ENCODE data around the gene TBX1.
"Not testable (repeated sequence)": the region's sequence is repeated elsewhere in the genome, so short reads cannot be mapped to it uniquely, and the experiment has no call there.

The TBX1 gene

DNA sequence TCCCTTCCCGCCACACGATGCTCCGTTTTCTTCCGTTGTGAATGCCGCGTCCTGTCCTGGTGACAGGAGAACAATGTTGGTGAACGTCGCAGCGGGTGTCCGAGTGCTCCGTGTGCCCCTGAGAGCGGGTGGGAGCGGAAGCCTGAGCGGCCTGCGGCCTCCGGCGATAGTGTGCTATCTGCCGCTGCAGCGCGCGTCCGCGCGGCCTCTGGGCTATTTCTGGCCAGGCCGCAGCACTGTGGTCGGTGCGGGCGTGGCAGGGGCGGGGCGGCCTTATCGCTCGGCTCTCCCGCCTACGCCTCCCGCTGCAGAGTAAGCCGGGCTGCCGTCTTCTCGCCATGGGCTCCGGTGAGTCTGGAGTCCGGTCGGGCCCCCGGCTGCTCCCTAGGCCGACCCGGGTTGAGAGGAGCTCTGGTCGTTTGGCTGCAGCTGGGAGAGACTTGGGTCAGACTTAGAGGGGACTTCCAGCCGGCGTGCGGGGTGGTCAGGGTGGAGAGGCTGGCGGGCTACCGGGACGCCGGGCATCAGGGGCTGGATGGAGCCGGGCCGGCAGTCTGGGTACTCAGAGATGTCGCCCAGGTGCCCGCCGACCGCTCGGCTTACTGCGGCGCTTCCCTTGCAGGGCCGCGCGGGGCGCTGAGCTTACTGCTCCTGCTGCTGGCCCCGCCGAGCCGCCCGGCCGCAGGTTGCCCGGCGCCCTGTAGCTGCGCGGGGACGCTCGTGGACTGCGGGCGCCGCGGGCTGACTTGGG is 37.2 kb upstream of the TBX1 start, which contains the start of gene GP1BB:
TSS of gene GP1BB (plus strand) at position 308 of the 751 bp plus-strand sequence. CDS start at position 339, 31 bp downstream.
- DNase-seq = no peak

DNA sequence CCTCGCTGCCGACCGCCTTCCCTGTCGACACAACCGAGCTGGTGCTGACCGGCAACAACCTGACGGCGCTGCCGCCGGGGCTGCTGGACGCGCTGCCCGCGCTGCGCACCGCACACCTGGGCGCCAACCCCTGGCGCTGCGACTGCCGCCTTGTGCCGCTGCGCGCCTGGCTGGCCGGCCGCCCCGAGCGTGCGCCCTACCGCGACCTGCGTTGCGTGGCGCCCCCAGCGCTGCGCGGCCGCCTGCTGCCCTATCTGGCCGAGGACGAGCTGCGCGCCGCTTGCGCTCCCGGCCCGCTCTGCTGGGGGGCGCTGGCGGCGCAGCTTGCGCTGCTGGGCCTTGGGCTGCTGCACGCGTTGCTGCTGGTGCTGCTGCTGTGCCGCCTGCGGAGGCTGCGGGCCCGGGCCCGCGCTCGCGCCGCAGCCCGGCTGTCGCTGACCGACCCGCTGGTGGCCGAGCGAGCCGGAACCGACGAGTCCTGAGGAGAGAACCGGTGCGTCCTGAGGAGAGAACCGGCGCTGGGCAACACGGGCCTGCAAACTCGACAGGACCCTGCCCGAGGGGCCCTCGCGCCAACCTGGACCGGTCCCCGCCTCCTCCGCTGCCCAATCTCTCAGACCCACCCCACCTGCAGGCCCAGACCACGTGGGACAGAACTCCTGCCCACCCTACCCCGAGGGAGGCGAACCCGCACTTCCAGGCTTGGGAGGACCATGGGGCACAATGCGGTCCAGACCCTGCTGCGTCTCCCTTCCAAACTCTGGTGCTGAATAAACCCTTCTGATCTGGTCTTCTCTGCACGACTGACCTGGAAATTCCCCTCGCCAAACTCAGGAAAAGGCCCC is 36.4 kb upstream of the TBX1 start:
- DNase-seq = no peak

DNA sequence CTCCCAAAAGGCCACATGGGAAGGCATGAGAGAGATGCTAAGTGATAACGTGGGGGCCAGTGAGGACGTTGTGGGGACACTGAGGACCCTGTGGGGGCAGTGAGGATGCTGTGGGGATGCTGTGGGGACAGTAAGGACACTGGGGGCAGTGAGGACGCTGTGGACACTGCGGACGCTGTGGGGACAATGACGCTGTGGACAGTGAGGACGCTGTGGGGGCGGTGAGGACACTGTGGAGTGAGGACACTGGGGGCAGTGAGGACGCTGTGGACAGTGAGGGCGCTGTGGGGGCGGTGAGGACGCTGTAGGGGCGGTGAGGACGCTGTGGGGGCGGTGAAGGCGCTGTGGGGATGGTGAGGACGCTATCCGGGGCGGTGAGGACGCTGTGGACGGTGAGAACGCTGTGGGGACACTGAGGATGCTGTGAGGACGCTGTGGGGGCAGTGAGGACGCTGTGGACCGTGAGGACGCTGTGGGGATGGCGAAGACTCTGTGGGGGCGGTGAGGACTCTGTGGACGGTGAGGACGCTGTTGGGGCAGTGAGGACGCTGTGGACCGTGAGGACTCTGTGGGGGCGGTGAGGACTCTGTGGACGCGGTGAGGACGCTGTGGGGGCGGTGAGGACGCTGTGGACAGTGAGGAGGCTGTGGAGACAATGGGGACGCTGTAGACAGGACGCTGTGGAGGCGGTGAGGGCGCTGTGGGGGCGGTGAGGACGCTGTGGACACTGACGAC is 35.5 kb upstream of the TBX1 start:
- no peak for DNase-seq

DNA sequence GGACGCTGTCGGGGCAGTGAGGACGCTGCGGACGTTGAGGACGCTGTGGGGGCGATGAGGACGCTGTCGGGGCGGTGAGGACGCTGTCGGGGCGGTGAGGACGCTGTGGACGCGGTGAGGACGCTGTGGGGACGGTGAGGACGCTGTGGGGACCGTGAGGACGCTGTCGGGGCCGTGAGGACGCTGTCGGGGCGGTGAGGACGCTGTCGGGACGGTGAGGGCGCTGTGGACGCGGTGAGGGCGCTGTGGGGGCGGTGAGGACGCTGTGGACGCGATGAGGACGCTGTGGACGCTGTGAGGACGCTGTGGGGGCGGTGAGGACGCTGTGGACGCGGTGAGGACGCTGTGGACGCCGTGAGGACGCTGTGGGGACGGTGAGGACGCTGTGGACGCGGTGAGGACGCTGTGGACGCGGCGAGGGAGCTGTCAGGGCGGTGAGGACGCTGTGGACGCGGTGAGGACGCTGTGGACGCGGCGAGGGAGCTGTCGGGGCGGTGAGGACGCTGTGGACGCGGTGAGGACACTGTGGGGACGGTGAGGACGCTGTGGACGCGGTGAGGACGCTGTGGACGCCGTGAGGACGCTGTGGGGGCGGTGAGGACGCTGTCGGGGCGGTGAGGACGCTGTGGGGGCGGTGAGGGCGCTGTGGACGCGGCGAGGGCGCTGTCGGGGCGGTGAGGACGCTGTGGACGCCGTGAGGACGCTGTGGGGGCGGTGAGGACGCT is 34.4 kb upstream of the TBX1 start:
- not testable (repeated sequence) for DNase-seq

DNA sequence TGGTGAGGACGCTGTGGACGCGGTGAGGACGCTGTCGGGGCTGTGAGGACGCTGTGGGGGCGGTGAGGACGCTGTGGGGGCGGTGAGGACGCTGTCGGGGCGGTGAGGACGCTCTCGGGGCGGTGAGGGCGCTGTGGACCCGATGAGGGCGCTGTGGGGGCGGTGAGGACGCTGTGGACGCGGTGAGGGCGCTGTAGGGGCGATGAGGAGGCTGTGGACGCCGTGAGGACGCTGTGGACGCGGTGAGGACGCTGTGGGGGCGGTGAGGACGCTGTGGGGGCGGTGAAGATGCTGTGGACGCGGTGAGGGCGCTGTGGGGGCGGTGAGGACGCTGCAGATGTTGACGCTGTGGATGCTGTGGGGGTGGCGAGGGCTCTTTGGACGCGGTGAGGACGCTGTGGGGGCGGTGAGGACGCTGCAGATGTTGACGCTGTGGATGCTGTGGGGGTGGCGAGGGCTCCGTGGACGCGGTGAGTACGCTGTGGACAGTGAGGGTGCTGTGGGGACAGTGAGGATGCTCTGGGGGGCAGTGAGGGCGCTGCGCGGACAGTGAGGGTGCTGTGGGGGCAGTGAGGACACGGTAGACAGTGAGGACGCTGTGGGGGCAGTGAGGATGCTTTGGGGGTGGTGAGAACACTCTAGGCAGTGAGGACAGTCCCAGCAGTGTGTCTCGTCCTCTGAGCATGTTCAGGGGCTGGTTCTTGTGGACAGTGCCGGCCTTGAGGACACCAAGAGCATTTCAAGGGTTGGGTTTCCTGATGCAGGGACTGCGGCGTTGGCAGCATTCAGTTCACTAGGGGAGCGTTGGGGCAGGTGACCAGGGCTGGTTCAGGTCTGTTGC is 33.0 kb upstream of the TBX1 start:
- no peak for DNase-seq

DNA sequence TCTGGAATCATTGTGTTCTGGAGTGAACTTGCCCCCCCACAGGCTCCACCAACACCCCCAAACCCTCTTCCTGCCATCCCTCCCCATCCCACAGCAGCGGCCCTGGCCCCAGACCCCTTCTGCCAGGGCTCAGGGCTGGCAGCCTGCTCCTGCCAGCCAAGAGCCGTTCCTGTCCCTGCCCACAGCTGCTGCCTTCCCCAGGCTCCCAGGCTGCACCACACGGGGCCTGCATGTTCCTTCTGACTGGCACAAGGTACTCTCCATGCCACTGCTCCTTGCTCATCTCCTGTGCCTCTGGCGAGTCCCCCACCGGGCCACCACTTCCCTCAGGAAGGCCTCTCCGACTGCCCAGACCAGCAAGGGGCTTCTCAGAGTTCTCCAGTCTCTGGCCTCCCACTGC is 32.3 kb upstream of the TBX1 start:
- no peak for DNase-seq

DNA sequence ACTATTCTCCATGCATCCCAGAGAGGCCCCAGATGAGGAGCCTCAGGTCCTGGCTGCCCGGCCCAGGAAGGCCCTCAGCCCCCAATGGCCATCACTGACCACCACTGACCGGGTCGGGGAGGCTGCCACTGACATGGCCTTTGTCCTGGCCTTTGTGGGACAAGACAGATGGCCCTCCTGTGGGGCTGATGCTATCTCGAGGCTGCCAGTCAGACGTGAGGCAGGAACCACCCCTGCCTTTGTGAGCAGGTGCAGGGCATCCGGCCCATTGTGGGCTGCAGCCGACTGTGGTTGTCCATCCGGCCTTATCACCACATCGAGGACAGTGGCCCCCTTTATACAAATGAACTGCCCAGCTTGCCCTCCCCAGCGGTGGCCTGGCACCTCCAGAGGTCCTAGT is 31.7 kb upstream of the TBX1 start:
- DNase-seq = no peak

DNA sequence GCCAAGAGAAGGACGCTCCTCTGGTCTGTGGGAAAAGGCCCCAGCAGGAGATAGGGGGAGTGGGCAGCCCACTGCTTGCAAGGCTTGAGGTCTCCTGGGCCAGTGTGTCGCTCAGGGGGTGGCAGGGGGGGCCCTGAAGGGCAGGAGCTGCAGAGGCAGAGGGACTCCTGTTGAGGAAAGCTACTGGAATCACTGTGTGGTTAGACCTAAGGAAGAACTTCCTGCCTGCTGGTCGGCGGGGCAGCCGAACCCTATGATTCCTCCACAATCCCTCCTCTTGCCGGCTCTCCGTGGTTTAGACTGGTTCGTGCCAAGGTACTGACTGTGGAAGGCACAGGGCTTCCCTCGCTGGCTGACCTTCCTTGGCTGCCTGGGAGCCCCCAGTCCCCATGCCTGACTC is 31.1 kb upstream of the TBX1 start:
- no peak for DNase-seq

DNA sequence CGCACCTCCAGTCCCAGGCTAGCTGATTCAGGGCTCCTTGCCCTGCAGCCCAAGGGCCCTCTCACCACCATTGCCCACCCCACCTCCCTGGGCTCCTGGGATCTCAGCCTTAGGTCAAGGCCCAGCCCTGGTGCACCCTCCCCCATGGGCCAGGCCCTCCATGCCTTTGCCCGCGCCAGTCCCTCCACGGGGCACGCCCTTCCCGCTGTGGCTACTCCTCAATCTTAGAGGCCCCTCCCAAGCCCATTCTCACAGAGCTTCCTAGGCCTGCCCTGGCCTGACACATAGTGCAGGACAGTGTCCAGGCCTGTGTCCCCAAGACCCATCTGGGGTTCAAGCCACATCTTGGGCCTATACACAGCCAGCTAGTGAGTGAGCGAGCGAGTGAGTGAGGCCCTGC is 30.4 kb upstream of the TBX1 start:
- DNase-seq = no peak

DNA sequence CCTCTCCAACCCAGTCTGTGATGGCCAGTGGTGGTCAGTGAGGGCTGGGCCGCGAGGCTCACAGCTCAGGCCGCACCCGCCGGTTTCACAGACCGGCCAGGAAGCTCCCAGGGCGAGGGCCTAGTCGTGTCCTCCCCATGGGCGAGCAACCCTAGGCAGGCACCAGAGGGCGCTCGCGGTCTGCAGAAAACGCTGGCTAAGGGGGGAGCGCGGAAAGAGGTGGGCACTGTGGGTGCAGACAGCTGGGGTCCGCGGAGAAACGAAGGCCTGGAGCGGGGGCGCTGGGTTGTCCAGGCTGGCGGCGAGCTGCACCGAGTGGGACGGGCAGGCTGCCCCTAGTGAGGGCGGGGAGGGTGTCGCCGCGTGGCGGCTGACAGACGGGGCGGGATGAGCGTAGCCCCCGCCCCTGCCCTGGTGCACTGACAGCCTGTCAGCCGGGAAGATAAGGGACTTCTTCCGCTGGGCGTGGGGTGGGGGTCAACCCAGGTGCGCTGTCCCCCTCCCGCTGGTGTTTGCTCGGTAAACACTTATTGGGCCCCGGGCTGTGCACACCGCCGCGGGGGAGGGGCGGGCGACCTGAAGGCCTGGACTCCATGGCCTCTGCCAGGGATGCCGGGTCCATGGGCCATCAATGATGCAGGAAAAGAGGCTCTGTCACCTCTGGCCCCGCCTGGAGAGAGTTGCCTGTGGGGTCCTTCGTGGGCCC is 29.8 kb upstream of the TBX1 start:
- DNase-seq = no peak

DNA sequence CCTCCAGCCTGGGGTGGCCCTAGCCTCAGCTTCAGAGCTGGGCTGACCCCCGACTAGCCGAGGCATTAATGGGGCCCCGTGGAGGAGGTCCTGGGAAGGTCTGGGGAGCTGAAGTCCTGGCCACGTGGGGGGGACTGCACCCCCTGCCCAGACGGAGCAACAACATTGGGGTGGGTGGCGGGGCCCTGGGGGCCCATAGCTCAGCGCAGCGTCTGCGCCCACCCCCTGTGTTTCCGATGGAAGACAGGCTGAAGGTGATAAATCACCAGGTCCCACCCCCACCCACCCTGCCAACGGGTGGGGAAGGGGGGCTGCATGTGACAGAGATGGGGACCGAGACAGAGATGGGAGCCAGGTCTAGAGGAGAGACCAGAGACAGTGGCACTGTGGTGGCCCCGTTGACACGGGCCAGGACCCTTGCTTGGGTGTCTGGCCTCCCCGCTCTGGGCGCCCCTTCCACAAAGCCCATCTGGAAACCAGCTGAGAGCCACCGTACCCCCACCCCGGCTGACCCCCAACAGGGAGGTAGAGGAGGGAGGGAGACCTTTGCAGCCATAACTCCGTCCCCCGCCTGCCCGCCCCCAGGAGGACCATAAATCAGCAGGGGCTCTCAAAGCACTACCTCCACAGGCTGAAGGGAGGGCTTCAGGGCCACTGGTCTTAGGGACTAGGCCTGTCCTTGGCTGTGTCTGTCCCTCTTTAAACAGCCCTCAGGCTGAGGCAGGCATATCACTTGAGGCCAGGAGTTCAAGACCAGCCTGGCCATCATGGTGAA is 29.0 kb upstream of the TBX1 start:
- DNase-seq = no peak

DNA sequence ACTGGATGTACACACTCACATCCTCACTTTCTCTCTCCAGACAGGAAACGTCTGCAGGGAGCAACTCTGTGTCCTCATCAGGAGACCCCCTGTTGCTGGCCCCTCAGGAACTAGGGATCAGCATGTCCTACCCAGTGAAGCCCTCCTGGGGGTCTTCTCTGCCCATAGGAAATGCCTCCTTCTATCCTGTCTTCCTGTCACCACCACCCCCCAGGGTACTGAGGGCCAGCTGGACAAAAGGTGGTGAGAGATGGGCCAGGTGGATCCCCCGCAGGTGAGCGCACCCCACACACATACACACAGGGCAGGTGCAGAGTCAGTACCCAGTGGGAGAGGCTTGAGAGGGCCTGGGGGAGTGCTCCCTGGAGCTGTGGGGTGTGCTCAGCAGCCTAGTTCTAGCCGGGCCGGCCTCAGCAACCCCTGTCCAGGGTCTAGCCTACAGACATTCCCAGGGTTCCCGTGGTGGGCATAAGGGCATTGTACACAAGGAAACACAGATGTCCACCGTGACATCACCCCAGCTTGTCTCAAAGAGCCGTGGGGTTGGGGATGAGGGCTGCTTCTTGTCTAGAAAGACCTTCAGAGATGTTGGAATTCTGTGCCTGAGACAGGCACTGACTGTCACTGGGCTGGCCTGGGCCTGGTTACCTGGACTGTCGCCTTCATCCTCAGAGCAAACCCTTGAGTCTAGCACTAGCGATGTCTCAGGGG is 28.0 kb upstream of the TBX1 start:
- no peak for DNase-seq

DNA sequence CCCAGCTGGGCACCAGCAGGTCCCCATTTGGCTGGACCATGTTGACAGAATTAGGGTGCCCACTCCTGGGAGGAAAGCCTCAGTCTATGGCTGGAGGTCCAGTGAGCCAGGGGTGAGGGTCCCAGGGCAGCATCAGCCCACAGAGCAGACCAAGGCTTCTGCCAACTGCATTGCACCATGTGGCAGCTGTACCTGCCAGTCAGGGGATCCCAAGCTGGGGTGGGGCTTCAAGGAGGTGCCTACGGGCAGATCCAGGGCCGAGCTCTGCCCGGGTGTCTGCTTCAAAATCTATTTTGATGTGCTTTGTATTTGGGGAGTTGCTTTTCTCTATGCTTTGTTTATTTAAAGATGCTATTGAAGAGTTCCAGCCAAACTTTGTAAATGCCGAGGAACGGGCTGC is 26.8 kb upstream of the TBX1 start:
- DNase-seq = no peak

DNA sequence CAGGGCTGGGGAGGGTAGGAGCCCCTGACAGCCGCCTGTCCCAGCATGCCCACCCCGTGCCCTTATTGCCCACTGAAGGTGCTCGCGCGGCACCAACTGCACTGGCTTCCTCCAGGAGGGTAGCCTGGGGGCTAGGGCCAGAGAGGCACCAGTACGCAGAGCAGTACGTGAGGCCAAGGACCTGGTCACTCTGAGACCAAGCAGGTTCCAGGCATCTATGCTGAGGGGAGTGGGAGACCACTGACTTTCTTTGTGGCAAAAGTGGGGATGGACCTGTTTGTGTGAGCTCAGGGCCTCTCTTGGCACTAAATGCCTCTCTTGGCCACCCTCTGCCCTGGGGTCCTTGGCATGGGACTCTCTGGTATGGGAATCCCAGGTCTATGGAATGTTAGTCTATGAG is 26.4 kb upstream of the TBX1 start:
- no peak for DNase-seq

DNA sequence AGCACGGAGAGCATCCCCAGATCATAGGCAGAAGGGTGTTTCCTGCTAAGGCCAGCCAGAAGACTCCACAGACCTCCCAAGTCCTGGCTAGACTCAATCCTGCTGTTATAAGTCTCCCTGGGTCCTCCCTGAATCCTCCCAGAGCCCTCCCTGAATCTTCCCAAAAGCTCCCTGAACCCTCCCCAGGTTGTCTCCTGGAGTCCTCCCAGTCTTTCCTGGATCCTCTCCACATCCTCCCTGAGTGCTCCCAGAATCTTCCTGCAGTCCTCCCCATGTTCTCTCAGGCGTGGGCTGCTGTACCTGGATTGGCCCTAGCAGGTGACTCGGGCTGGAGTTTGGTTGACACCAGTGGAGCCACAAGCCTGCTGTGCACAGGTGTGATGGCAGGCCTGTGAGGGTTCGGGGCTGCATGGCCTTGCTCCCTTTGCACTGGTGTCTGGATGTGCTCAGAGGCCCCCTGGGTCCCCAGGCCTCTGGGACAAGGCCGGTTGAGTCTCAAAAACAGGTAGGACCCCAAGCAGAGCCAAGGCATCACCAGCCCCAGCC is 25.7 kb upstream of the TBX1 start:
- no peak for DNase-seq

DNA sequence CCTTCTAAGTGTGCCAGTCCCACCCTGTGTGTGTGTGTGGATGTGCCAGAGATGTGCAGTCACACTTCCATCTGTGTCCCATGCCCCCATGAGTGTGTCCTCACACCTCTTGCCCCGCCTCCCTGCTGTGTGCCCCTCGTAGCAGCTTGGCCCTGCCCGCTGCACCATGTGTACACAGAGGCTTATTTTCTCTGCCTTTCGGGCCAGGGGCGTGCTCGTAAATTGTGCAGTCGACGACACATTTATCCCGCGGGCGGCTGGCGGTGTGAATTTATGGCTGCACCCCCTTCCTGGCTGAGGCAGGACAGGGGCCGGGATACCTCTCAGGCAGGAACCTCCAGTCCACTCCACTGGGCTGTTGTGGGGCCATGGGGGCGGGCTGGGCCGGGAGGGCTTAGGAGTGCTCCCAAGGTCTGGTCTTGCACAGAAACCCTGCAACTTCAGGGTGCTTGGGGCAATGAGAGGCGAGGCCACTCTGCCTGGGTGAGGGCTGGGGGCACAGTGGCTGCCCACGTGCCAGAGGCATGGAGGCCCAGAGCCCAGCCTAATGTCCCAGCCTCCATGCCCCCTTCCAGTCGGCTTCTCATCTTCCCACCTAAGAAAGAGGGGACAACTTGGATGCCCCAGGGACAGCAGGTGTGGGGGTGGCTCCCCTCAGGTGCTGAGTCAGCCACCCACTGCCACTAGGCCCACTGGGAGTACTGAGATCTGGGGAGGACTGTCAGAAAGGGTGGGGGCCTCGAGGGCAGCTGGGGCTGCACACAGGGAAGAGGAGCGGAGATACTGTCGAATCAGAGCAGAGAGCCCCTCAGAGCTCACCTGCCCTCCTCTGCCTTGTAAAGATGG is 24.7 kb upstream of the TBX1 start:
- DNase-seq = no peak

DNA sequence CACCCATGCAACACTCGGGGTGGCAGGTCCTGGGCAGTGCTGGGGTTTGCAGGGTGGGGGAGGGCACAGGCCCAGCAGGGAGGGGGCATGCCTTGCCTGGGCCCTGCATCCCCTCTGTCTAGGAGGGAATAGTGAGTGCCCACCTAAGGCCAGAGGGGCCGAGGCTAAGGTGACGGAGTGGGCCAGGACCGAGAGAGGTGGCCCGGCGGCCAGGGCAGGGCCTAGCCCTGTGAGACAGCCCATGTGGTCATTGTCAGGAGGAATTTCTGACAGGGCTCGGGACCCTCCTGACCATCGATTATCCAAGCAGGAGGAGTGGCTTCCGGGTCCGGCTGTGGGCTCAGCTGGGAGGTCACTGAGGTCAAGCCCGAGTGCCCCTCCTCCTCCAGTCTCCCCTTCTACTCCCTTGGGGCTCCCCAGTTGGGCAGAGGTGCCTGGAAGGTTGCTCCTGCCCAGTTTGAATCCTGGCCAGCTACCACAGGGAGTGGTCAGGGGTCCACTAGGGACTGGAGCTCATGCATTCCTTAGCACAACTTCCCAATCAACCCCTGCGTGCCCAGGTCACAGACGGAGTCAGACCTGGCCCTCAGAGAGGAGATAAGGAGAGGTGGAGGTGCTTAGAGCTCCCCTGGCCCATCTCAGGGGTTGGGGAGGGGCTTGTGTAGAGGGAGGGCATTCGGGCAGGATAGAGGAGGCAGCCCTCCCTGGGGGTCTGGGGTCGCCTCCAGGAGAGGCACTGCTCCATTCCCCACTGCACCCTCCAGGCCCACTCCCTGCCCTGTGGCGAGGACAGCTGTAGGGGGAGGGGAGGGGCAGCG is 22.5 kb upstream of the TBX1 start:
- no peak for DNase-seq

Measured in NCI-H524 treated with DMSO at 0.1 percent for 48 hours (cell line).